SK-N-SH (cell line): ENCODE results near the gene MRPS7. TPM values are rescaled to one million over a fixed set of nuclear protein-coding genes. Genes with fewer than 3 reads are reported as not detected.

Experiments used
- CTCF ChIA-PET: fragments of 300-600, 350-600 bp; formaldehyde crosslinking; extraction: SDS; loops from one replicate; lab custom pipeline; 2021; lab: Yijun Ruan, JAX
- POLR2A ChIA-PET: fragments of 350-600 bp; sonication (Branson Sonifier 250); formaldehyde crosslinking; extraction: SDS; loops from one replicate; lab custom pipeline; 2020; ENCODE audit warnings: antibody characterized with exemption, inconsistent platforms; lab: Yijun Ruan, JAX
- DNase-seq: peaks from one replicate; pipeline ENCODE4 v3.0.0; 2012
- H2AFZ ChIP-seq: fragments of 200-600 bp; sonication (generic); 2 replicates; pipeline ENCODE4 v1.8.1; 2016; ENCODE audit warnings: antibody characterized with exemption, mild to moderate bottlenecking, low read depth
- H3F3A ChIP-seq: fragments of 200-600 bp; sonication (generic); replicated peaks from 2 replicates; pipeline ENCODE3; 2016; ENCODE audit warnings: antibody characterized with exemption, mild to moderate bottlenecking; ENCODE audit not compliant: insufficient read depth
- H3K27ac ChIP-seq, 2 experiments: fragments of 200-500 bp in 1 of 2; fragments of 200-600 bp in 1 of 2; sonication (Bioruptor generic) in 1 of 2; sonication (generic), shearing (Covaris generic) in 1 of 2; 2 replicates each; pipeline versions ENCODE4 v1.5.1 to v1.6.1; 2014 to 2016; ENCODE audit warnings: low read depth in 2 of 2, inconsistent platforms in 1 of 2, low read length in 1 of 2, mild to moderate bottlenecking in 1 of 2, mixed read lengths in 1 of 2
- H3K27me3 ChIP-seq: fragments of 200-600 bp; sonication (generic), shearing (Covaris generic); 2 replicates; pipeline ENCODE4 v1.6.1; 2016; ENCODE audit warnings: mixed run types; ENCODE audit not compliant: insufficient read depth
- H3K36me3 ChIP-seq, 2 experiments: fragments of 200-500 bp in 1 of 2; fragments of 200-600 bp in 1 of 2; sonication (Bioruptor generic) in 1 of 2; sonication (generic) in 1 of 2; replicated peaks in 1 of 2; 2 replicates each; pipeline versions ENCODE3 to v1.5.1; 2014 to 2016; ENCODE audit warnings: low read length in 1 of 2, mild to moderate bottlenecking in 1 of 2; ENCODE audit not compliant: insufficient read depth in 2 of 2, control insufficient read depth in 1 of 2
- H3K4me1 ChIP-seq, 2 experiments: fragments of 200-500 bp in 1 of 2; fragments of 200-600 bp in 1 of 2; sonication (Bioruptor generic) in 1 of 2; sonication (generic), shearing (Covaris generic) in 1 of 2; 2 replicates each; pipeline versions ENCODE4 v1.5.1 to v1.6.1; 2014 to 2016; ENCODE audit warnings: low read depth in 1 of 2, low read length in 1 of 2, mixed run types in 1 of 2; ENCODE audit not compliant: insufficient read depth in 2 of 2, control insufficient read depth in 1 of 2
- H3K4me2 ChIP-seq: fragments of 200-600 bp; sonication (generic), shearing (Covaris generic); 2 replicates; pipeline ENCODE4 v1.6.1; 2017; ENCODE audit warnings: mixed run types
- H3K4me3 ChIP-seq, 2 experiments: fragments of 200-500 bp in 1 of 2; fragments of 200-600 bp in 1 of 2; sonication (Bioruptor generic) in 1 of 2; sonication (generic), shearing (Covaris generic) in 1 of 2; 2 replicates each; pipeline versions ENCODE4 v1.5.1 to v1.8.1; 2014 to 2016; ENCODE audit warnings: low read depth in 2 of 2, inconsistent platforms in 1 of 2, low read length in 1 of 2, mild to moderate bottlenecking in 1 of 2, mixed read lengths in 1 of 2, moderate library complexity in 1 of 2
- H3K79me2 ChIP-seq: fragments of 200-600 bp; sonication (generic); 2 replicates; pipeline ENCODE4 v1.8.1; 2017; ENCODE audit warnings: mild to moderate bottlenecking; ENCODE audit not compliant: insufficient read depth
- H3K9ac ChIP-seq: fragments of 200-600 bp; sonication (generic); 2 replicates; pipeline ENCODE4 v1.6.1; 2017; ENCODE audit warnings: mixed run types
- H3K9me2 ChIP-seq: fragments of 200-600 bp; sonication (generic); 2 replicates; pipeline ENCODE4 v1.6.1; 2017; ENCODE audit warnings: mixed run types
- H3K9me3 ChIP-seq: fragments of 200-600 bp; sonication (generic); 2 replicates; pipeline ENCODE4 v1.6.1; 2017; ENCODE audit warnings: mixed run types, mild to moderate bottlenecking, moderate library complexity
- H4K20me1 ChIP-seq: fragments of 200-600 bp; sonication (generic); 2 replicates; pipeline ENCODE4 v1.6.1; 2017; ENCODE audit warnings: mild to moderate bottlenecking, mixed run types; ENCODE audit not compliant: insufficient read depth
- CHD2 ChIP-seq: fragments of 150-350 bp; IDR thresholded peaks from 2 replicates; pipeline ENCODE4 v1.6.1; 2018; ENCODE audit warnings: low read length; ENCODE audit not compliant: partially characterized antibody
- EZH2phosphoT487 ChIP-seq: fragments of 200-600 bp; sonication (generic); IDR thresholded peaks from 2 replicates; pipeline ENCODE4 v1.6.1; 2017; ENCODE audit warnings: low read depth, mixed run types, mild to moderate bottlenecking, antibody characterized with exemption, moderate library complexity, borderline replicate concordance
- GATA2 ChIP-seq: sonication (generic); formaldehyde crosslinking; IDR thresholded peaks from 2 replicates; pipeline ENCODE4 v1.5.0; 2020; ENCODE audit warnings: mild to moderate bottlenecking, missing genetic modification reagents
- PBX3 ChIP-seq: IDR thresholded peaks from 2 replicates; pipeline ENCODE4; 2012
- POLR2AphosphoS5 ChIP-seq: IDR thresholded peaks from 2 replicates; pipeline ENCODE4 v1.6.1; 2012; ENCODE audit warnings: low read depth, low read length
- RXRA ChIP-seq: IDR thresholded peaks from 2 replicates; pipeline ENCODE4 v1.4.0; 2012; ENCODE audit warnings: low read depth, mild to moderate bottlenecking, borderline replicate concordance
- USF1 ChIP-seq: IDR thresholded peaks from 2 replicates; pipeline ENCODE4 v1.4.0; 2012; ENCODE audit warnings: low read depth, borderline replicate concordance
- WGBS: methylation state at CpG from one replicate; pipeline ENCODE4 v1.1.6; 2017; ENCODE audit warnings: low lambda C conversion rate; 5-methylcytosine and 5-hydroxymethylcytosine counted together
- polyA plus RNA-seq, 3 experiments: library from polyadenylated mRNA; depleted of rRNA; stranded (reverse); fragments of >200 nt; gene quantifications; 2 replicates each; pipeline ENCODE4 v1.2.3, GENCODE V29; 2012
- TF ChIP-seq, protein P1 (sequence below): fragments of 200-600 bp; sonication (generic); IDR thresholded peaks from 2 replicates; pipeline ENCODE4 v1.6.1; 2017; ENCODE audit warnings: antibody characterized with exemption, mild to moderate bottlenecking, moderate library complexity
- TF ChIP-seq, protein P2 (sequence below): fragments of 150-350 bp; IDR thresholded peaks from 2 replicates; pipeline ENCODE4 v1.6.1; 2017; ENCODE audit warnings: antibody characterized with exemption, low read length, low read depth, borderline replicate concordance

MRPS7 gene
- polyA plus RNA-seq, 1 of the 3 experiments (the other 2 are of a cell fraction) = 82.8 TPM

GRCh38 chr17:75241143-75241430 lies 20.6 kb upstream of the MRPS7 start (continued):
- no peak for TF ChIP-seq GATA2 (CRISPR knock-in tag)

- Histone ChIP-seq H3K4me3 (no peak overlapping the region), H3K36me3 (peaks cover 42 to 97% of the 10 kb centered on the region in 2 experiments), H3K9ac (no peak overlapping the region), H3K9me3 (no peaks in the 10 kb centered on the region), H3K27me3 (no peaks in the 10 kb centered on the region), H3K27ac (no peak overlapping the region), H3K79me2 (no peaks in the 10 kb centered on the region), H3K4me1 (peaks cover 0 to 2% of the 10 kb centered on the region in 2 experiments; a peak in 1 of 4 replicates), H2AFZ (no peak overlapping the region), H3K9me2 (no peaks in the 10 kb centered on the region), H3K4me2 (no peak overlapping the region), H3F3A (peaks cover 15% of the 10 kb centered on the region), H4K20me1 (peaks cover 3% of the 10 kb centered on the region; the same call in 1 of the 2 replicates)
- 97% methylated on average over 9 of the region's 9 CpGs for WGBS
- ChIA-PET CTCF (interaction anchor here (0.6 to 11.7 kb wide), 11 partner anchors 12 to 171 kb away, joined by 3 to 136 read pairs (median 27); partner anchors contain the start of genes GGA3, MIF4GD, MRPS7 and NUP85), POLR2A (interaction anchor here (1.2 kb wide), 1 partner anchor 20 kb away, joined by 5 read pairs; the partner anchor contains the start of genes GGA3 and MRPS7)
- TF ChIP-seq RXRA (no peak), PBX3 (no peak), CHD2 (no peak), POLR2AphosphoS5 (no peak), USF1 (no peak), EZH2phosphoT487 (no peak)
- TF ChIP-seq, protein P1, sequence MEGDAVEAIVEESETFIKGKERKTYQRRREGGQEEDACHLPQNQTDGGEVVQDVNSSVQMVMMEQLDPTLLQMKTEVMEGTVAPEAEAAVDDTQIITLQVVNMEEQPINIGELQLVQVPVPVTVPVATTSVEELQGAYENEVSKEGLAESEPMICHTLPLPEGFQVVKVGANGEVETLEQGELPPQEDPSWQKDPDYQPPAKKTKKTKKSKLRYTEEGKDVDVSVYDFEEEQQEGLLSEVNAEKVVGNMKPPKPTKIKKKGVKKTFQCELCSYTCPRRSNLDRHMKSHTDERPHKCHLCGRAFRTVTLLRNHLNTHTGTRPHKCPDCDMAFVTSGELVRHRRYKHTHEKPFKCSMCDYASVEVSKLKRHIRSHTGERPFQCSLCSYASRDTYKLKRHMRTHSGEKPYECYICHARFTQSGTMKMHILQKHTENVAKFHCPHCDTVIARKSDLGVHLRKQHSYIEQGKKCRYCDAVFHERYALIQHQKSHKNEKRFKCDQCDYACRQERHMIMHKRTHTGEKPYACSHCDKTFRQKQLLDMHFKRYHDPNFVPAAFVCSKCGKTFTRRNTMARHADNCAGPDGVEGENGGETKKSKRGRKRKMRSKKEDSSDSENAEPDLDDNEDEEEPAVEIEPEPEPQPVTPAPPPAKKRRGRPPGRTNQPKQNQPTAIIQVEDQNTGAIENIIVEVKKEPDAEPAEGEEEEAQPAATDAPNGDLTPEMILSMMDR = no peak
- TF ChIP-seq, protein P2, sequence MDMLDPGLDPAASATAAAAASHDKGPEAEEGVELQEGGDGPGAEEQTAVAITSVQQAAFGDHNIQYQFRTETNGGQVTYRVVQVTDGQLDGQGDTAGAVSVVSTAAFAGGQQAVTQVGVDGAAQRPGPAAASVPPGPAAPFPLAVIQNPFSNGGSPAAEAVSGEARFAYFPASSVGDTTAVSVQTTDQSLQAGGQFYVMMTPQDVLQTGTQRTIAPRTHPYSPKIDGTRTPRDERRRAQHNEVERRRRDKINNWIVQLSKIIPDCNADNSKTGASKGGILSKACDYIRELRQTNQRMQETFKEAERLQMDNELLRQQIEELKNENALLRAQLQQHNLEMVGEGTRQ = no peak
- no peak for DNase-seq
Observed at GRCh38 chr17:75241502-75241901, 20.2 kb upstream of the MRPS7 start.
